ENCODE data around the gene PRR20G. TPM values are rescaled to one million over a fixed set of nuclear protein-coding genes. Genes with fewer than 3 reads are reported as not detected.

PRR20G gene
- total and polyA plus RNA-seq, 10 of the 15 experiments (the other 5 are each of a cell fraction or from before 2014, with no cell fraction given), result not detected

DNA sequence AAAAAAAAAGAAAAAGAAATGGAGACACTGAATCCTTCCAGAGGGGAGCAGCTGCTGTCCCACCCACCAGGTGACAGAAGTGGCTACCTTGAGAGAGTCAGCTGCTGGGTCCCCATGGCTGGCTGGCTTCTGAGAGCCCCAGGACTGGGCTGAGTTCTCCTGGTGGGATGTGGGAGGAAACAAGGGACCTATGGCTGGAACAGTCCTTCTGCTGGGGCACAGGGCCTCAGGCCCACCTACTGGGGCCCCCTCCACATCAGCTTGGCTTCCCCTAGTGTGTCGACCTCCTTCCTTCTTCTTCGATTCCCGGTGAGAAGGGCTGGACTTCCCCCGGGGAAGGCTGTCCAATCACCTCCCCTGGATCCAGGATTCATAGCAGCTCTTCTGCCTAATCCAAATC is 32.3 kb downstream of the PRR20G start:
- no peaks in the 10 kb centered on the region for H3K36me3 ChIP-seq (ENCODE audit: control insufficient read depth in 2 of 2, insufficient read depth in 2 of 2, low read length in 1 of 2)
- WGBS (ENCODE audit: insufficient coverage, insufficient replicate concordance, low lambda C conversion rate, missing lambda C conversion rate), result 66% methylated on average over 4 of the region's 4 CpGs
- ATAC-seq (no peak), DNase-seq (ENCODE audit: low read depth, low spot score) (no peak), FAIRE-seq (no peak)
- no peaks in the 10 kb centered on the region; a peak in 2 of 4 replicates for H3K27me3 ChIP-seq (replicated peaks in 1 of 2; ENCODE audit: control insufficient read depth in 2 of 2, insufficient read depth in 2 of 2, low read length in 1 of 2)
- H3K9ac ChIP-seq (ENCODE audit: control insufficient read depth, insufficient read depth, low read length), result no peak overlapping the region
- H4K20me1 ChIP-seq (ENCODE audit: control insufficient read depth, insufficient read depth), result no peaks in the 10 kb centered on the region
- no peak for TF ChIP-seq MTA2 (IDR thresholded peaks at IDR 0.05; ENCODE audit: low read depth)
- ChIA-PET RAD21 (ENCODE audit: unreplicated experiment) (interaction anchor here (0.7 kb wide), 1 partner anchor 45 kb away, joined by 3 read pairs; no protein-coding TSS in a partner anchor), SMC1A (ENCODE audit: uncharacterized antibody, unreplicated experiment) (interaction anchor here (2.0 to 2.1 kb wide), 2 partner anchors 29 to 53 kb away, joined by 4 to 5 read pairs; no protein-coding TSS in a partner anchor), POLR2A (interaction anchor here (0.7 kb wide), 1 partner anchor 229 kb away, joined by 3 read pairs; no protein-coding TSS in a partner anchor), CTCF (no interaction called here)
- no peak overlapping the region for H3K4me3 ChIP-seq
- intact Hi-C loops (cut with micrococcal nuclease; ENCODE audit: unreplicated experiment) (no loop called here), in situ Hi-C loops (cut with MboI) (no loop called here)
- no peak overlapping the region for H2AFZ ChIP-seq (ENCODE audit: control insufficient read depth, low read depth, low read length)
- no TSS peak for BruUV-seq (replicated peaks)
- no peaks in the 10 kb centered on the region; the same call in 2 of the 3 replicates for H3K9me3 ChIP-seq (replicated peaks; ENCODE audit: control insufficient read depth, insufficient read depth, low read length)
- H3K27ac ChIP-seq (ENCODE audit: control insufficient read depth, insufficient read depth), result no peak overlapping the region
- no peaks in the 10 kb centered on the region for H3K79me2 ChIP-seq (ENCODE audit: control insufficient read depth, insufficient read depth, low read length)
- no peak overlapping the region for H3K4me2 ChIP-seq (ENCODE audit: control insufficient read depth, insufficient read depth)
- H3K4me1 ChIP-seq (ENCODE audit: control insufficient read depth, insufficient read depth, low read length), result no peaks in the 10 kb centered on the region

GRCh38 chr3:127254730-127255129 is 33.1 kb downstream of the PRR20G start:
- DNase-seq (ENCODE audit: low read depth, low spot score), result no peak
- H3K79me2 ChIP-seq (ENCODE audit: control insufficient read depth, insufficient read depth, low read length), result no peaks in the 10 kb centered on the region
- no peaks in the 10 kb centered on the region for H3K36me3 ChIP-seq (ENCODE audit: control insufficient read depth in 2 of 2, insufficient read depth in 2 of 2, low read length in 1 of 2)
- no peak overlapping the region for H3K9ac ChIP-seq (ENCODE audit: control insufficient read depth, insufficient read depth, low read length)
- intact Hi-C loops (cut with micrococcal nuclease; ENCODE audit: unreplicated experiment) (no loop called here), in situ Hi-C loops (cut with MboI) (no loop called here)
- no TSS peak for BruUV-seq (replicated peaks)
- no peak overlapping the region for H3K27ac ChIP-seq (ENCODE audit: control insufficient read depth, insufficient read depth)
- no peaks in the 10 kb centered on the region for H4K20me1 ChIP-seq (ENCODE audit: control insufficient read depth, insufficient read depth)
- RAD21 ChIA-PET (ENCODE audit: unreplicated experiment), result interaction anchor here (0.7 kb wide), 1 partner anchor 44 kb away, joined by 3 read pairs; no protein-coding TSS in a partner anchor
- no peaks in the 10 kb centered on the region for H3K4me1 ChIP-seq (ENCODE audit: control insufficient read depth, insufficient read depth, low read length)
- H3K9me3 ChIP-seq (replicated peaks; ENCODE audit: control insufficient read depth, insufficient read depth, low read length), result no peaks in the 10 kb centered on the region; the same call in 2 of the 3 replicates
- POLR2A ChIA-PET, result no interaction called here
- no peaks in the 10 kb centered on the region; a peak in 1 of 4 replicates for H3K27me3 ChIP-seq (replicated peaks in 1 of 2; ENCODE audit: control insufficient read depth in 2 of 2, insufficient read depth in 2 of 2, low read length in 1 of 2)
- CTCF ChIA-PET, result no interaction called here
- ATAC-seq, result no peak
- no peak overlapping the region for H3K4me2 ChIP-seq (ENCODE audit: control insufficient read depth, insufficient read depth)
- no peak overlapping the region for H2AFZ ChIP-seq (ENCODE audit: control insufficient read depth, low read depth, low read length)
- 58% methylated on average over 9 of the region's 9 CpGs for WGBS (ENCODE audit: insufficient coverage, insufficient replicate concordance, low lambda C conversion rate, missing lambda C conversion rate)
- FAIRE-seq, result no peak
- no peak overlapping the region for H3K4me3 ChIP-seq
- TF ChIP-seq MYC (IDR thresholded peaks at IDR 0.05; ENCODE audit: insufficient read depth, insufficient read length, insufficient replicate concordance, low read length, severe bottlenecking) (no peak), SMC3 (IDR thresholded peaks at IDR 0.05; ENCODE audit: borderline replicate concordance, low read length) (peak; percentile 13; the same call in 1 of the 2 replicates), RAD21 (IDR thresholded peaks at IDR 0.05; ENCODE audit: insufficient read depth, low read depth, low read length) (peak; percentile 34; the same call in 1 of the 2 replicates), CTCF (IDR thresholded peaks at IDR 0.05 in 2 of 3, conservative IDR thresholded peaks at IDR 0.05 in 1 of 3; ENCODE audit: control insufficient read depth in 2 of 3, extremely low read depth in 1 of 3, insufficient read depth in 1 of 3, low read depth in 3 of 3, low read length in 3 of 3) (peak in 2 of 3 experiments; percentile 23 to 25; a peak in 4 of 6 replicates)
- SMC1A ChIA-PET (ENCODE audit: uncharacterized antibody, unreplicated experiment), result interaction anchor here (2.0 to 2.1 kb wide), 2 partner anchors 29 to 53 kb away, joined by 4 to 5 read pairs; no protein-coding TSS in a partner anchor
